HCT116 (cell line): ENCODE results near the gene LRRC74A. TPM values are rescaled to one million over a fixed set of nuclear protein-coding genes. Genes with fewer than 3 reads are reported as not detected.

Experiments
- ATAC-seq: fragments of 200-7000 bp; cut with Tn5 transposase; 2 replicates; pipeline ENCODE4 v1.9.1; 2020; ENCODE audit warnings: mild to moderate bottlenecking, moderate library complexity
- BruUV-seq: library from RNA; stranded (reverse); fragments of 400-500 nt; replicated peaks from 2 replicates; lab custom pipeline; 2021; lab: Mats Ljungman, UMichigan
- CTCF ChIA-PET: fragments of 300-600 bp; sonication (Branson Sonifier 250); formaldehyde crosslinking; loops from one replicate; lab custom pipeline; 2021; ENCODE audit warnings: antibody characterized with exemption; lab: Charles Lee
- POLR2A ChIA-PET: fragments of 300-600, 350-600 bp; sonication (Branson Sonifier 250); formaldehyde crosslinking; loops from one replicate; lab custom pipeline; 2021; ENCODE audit warnings: antibody characterized with exemption; lab: Charles Lee
- RAD21 ChIA-PET, 2 experiments: fragments of 300-600 bp; sonication (Branson Sonifier 250); formaldehyde crosslinking; loops; one replicate each; lab custom pipeline; 2023; ENCODE audit warnings: low total read pairs in 2 of 2; ENCODE audit not compliant: uncharacterized antibody in 2 of 2, unreplicated experiment in 2 of 2, low non-redundant PET in 1 of 2; lab: Charles Lee
- DNase-seq: peaks from one replicate; pipeline ENCODE4 v3.0.0-alpha.2; 2010; ENCODE audit warnings: low read depth, low spot score
- H2AFZ ChIP-seq: fragments of 200-600 bp; shearing (Covaris generic), sonication (generic); 2 replicates; pipeline ENCODE4 v1.6.1; 2017; ENCODE audit warnings: low read depth, mixed run types, mixed read lengths, antibody characterized with exemption, low read length; ENCODE audit not compliant: poor library complexity, severe bottlenecking
- H3K27ac ChIP-seq: 2 replicates; pipeline ENCODE4 v1.5.1; 2012; ENCODE audit warnings: low read depth, low read length
- H3K27me3 ChIP-seq: fragments of 200-600 bp; sonication (generic); 2 replicates; pipeline ENCODE4 v1.6.1; 2016; ENCODE audit warnings: mixed run types, low read length, mixed read lengths; ENCODE audit not compliant: insufficient read depth
- H3K36me3 ChIP-seq, 2 experiments: fragments of 200-500 bp in 1 of 2; fragments of 200-600 bp in 1 of 2; sonication (Bioruptor generic) in 1 of 2; sonication (generic) in 1 of 2; 2 replicates each; pipeline versions ENCODE4 v1.5.1 to v1.6.1; 2014 to 2016; ENCODE audit warnings: low read length in 2 of 2, inconsistent platforms in 1 of 2, mixed read lengths in 1 of 2, mixed run types in 1 of 2; ENCODE audit not compliant: insufficient read depth in 2 of 2, control insufficient read depth in 1 of 2
- H3K4me1 ChIP-seq, 2 experiments: fragments of 200-600 bp in 1 of 2; sonication (generic) in 1 of 2; 2 replicates each; pipeline versions ENCODE4 v1.5.1 to v1.6.1; 2012 to 2017; ENCODE audit warnings: low read length in 2 of 2, inconsistent platforms in 1 of 2, mild to moderate bottlenecking in 1 of 2, mixed read lengths in 1 of 2, mixed run types in 1 of 2, moderate library complexity in 1 of 2; ENCODE audit not compliant: insufficient read depth in 2 of 2, control insufficient read depth in 1 of 2
- H3K4me2 ChIP-seq: fragments of 200-600 bp; sonication (generic); 2 replicates; pipeline ENCODE4 v1.6.1; 2017; ENCODE audit warnings: mixed run types, low read length, mixed read lengths
- H3K4me3 ChIP-seq, 2 experiments: fragments of 200-600 bp in 1 of 2; sonication (generic) in 1 of 2; replicated peaks in 1 of 2; 2 replicates each; pipeline ENCODE4 v1.5.1; 2011 to 2016; ENCODE audit warnings: low read length in 2 of 2, control low read depth in 1 of 2, low read depth in 1 of 2, mild to moderate bottlenecking in 1 of 2, mixed read lengths in 1 of 2, mixed run types in 1 of 2
- H3K79me2 ChIP-seq: fragments of 200-600 bp; sonication (generic); 2 replicates; pipeline ENCODE4 v1.6.1; 2017; ENCODE audit warnings: mild to moderate bottlenecking, mixed run types, low read length, moderate library complexity, mixed read lengths; ENCODE audit not compliant: insufficient read depth
- H3K9ac ChIP-seq: fragments of 200-600 bp; sonication (generic); 2 replicates; pipeline ENCODE4 v1.6.1; 2016; ENCODE audit warnings: low read length, mixed read lengths
- H3K9me2 ChIP-seq: fragments of 200-600 bp; sonication (generic), shearing (Covaris generic); 2 replicates; pipeline ENCODE4 v1.6.1; 2017; ENCODE audit warnings: mixed run types, mild to moderate bottlenecking, moderate library complexity; ENCODE audit not compliant: insufficient read depth
- H3K9me3 ChIP-seq, 2 experiments: fragments of 200-500 bp in 1 of 2; fragments of 200-600 bp in 1 of 2; sonication (Bioruptor generic) in 1 of 2; sonication (generic) in 1 of 2; 2 replicates each; pipeline ENCODE4 v1.6.1; 2014 to 2017; ENCODE audit warnings: low read length in 2 of 2, mixed read lengths in 2 of 2, inconsistent platforms in 1 of 2, low read depth in 1 of 2, mild to moderate bottlenecking in 1 of 2, mixed run types in 1 of 2, moderate library complexity in 1 of 2; ENCODE audit not compliant: control insufficient read depth in 1 of 2, insufficient read depth in 1 of 2
- H4K20me1 ChIP-seq: fragments of 200-600 bp; sonication (generic), shearing (Covaris generic); 2 replicates; pipeline ENCODE4 v1.6.1; 2017; ENCODE audit warnings: mixed run types, mild to moderate bottlenecking, moderate library complexity; ENCODE audit not compliant: insufficient read depth
- ELF1 ChIP-seq: IDR thresholded peaks from 2 replicates; pipeline ENCODE4 v1.6.1; 2012; ENCODE audit warnings: low read depth, borderline replicate concordance
- EZH2 ChIP-seq: fragments of 200-600 bp; sonication (generic); IDR thresholded peaks from 2 replicates; pipeline ENCODE4 v1.6.1; 2017; ENCODE audit warnings: antibody characterized with exemption, mixed run types
- EZH2phosphoT487 ChIP-seq: fragments of 200-600 bp; IDR thresholded peaks from 2 replicates; pipeline ENCODE4 v1.6.1; 2018; ENCODE audit warnings: antibody characterized with exemption, borderline replicate concordance
- JUND ChIP-seq: IDR thresholded peaks from 2 replicates; pipeline ENCODE4 v1.6.1; 2012
- MAX ChIP-seq: IDR thresholded peaks from 2 replicates; pipeline ENCODE4 v1.6.1; 2012
- POLR2AphosphoS5 ChIP-seq: IDR thresholded peaks from 2 replicates; pipeline ENCODE4 v1.6.1; 2011; ENCODE audit warnings: mild to moderate bottlenecking, low read depth, low read length, moderate library complexity
- REST ChIP-seq: IDR thresholded peaks from 2 replicates; pipeline ENCODE4 v1.6.1; 2012; ENCODE audit warnings: low read depth
- YY1 ChIP-seq: IDR thresholded peaks from 2 replicates; pipeline ENCODE4 v1.6.1; 2011; ENCODE audit warnings: low read length, low read depth, moderate library complexity, mild to moderate bottlenecking; ENCODE audit not compliant: insufficient replicate concordance; ENCODE audit errors: extremely low read depth
- ZBTB33 ChIP-seq: IDR thresholded peaks from 2 replicates; pipeline ENCODE4 v1.6.1; 2011; ENCODE audit warnings: mild to moderate bottlenecking, low read length, moderate library complexity; ENCODE audit not compliant: insufficient replicate concordance; ENCODE audit errors: extremely low read depth
- intact Hi-C: fragments of 100-400 bp; cut with micrococcal nuclease; formaldehyde crosslinking; loops from 2 replicates; pipeline ENCODE4 v1.10.0; 2022
- total RNA-seq: library from RNA; stranded (reverse); gene quantifications from one replicate; pipeline ENCODE4 v1.2.1, GENCODE V29; 2021; ENCODE audit not compliant: unreplicated experiment

The LRRC74A gene
- total RNA-seq, 1 experiment from 2014 or later, result not detected

GRCh38 chr14:76784881-76785280, 41.3 kb upstream of the LRRC74A start (continued):
- no peak for TF ChIP-seq ZBTB33

GRCh38 chr14:76786601-76787000, 39.6 kb upstream of the LRRC74A start:
- ATAC-seq, result no peak
- H3K79me2 ChIP-seq, result no peaks in the 10 kb centered on the region

More at GRCh38 chr14:76786601-76787000, 39.6 kb upstream of the LRRC74A start:
- H3K4me1 ChIP-seq, result no peaks in the 10 kb centered on the region
- no peak overlapping the region for H3K4me3 ChIP-seq
- intact Hi-C loops, result no loop called here
- peaks cover 26 to 40% of the 10 kb centered on the region in 2 experiments; a peak in 3 of 4 replicates for H3K36me3 ChIP-seq
- H3K4me2 ChIP-seq, result no peak overlapping the region
- no peaks in the 10 kb centered on the region for H4K20me1 ChIP-seq
- no peaks in the 10 kb centered on the region for H3K9me3 ChIP-seq
- no peaks in the 10 kb centered on the region for H3K9me2 ChIP-seq
- H3K27me3 ChIP-seq, result no peaks in the 10 kb centered on the region
- BruUV-seq, result no TSS peak
- DNase-seq, result no peak
- CTCF ChIA-PET, result interaction anchor here (1.3 kb wide), 1 partner anchor 76 kb away, joined by 5 read pairs; no protein-coding TSS in a partner anchor
- POLR2A ChIA-PET, result no interaction called here
- H3K9ac ChIP-seq, result no peak overlapping the region
- TF ChIP-seq ELF1 (no peak), YY1 (no peak), MAX (no peak), REST (no peak), JUND (no peak), EZH2phosphoT487 (no peak), EZH2 (no peak), POLR2AphosphoS5 (no peak)
- H3K27ac ChIP-seq, result no peak overlapping the region
- no peak overlapping the region for H2AFZ ChIP-seq
- RAD21 ChIA-PET, result no interaction called here
